Uterus (tissue), 2 donors: ENCODE data around the gene TKFC.

ENCODE experiments used
- POLR2A ChIP-seq, 2 donors: fragments of 450-650 bp; IDR thresholded peaks; one replicate each; pipeline ENCODE4 v1.6.1; 2016; ENCODE audit warnings: antibody characterized with exemption in 2 of 2, mild to moderate bottlenecking in 1 of 2, moderate library complexity in 1 of 2
- TF ChIP-seq, protein P1 (sequence below), 4 experiments: fragments of 200-600 bp in 2 of 4; fragments of 450-650 bp in 2 of 4; sonication (generic) in 2 of 4; IDR thresholded peaks; one replicate each; pipeline ENCODE4 v1.5.1; 2016 to 2019; ENCODE audit warnings: antibody characterized with exemption in 4 of 4, mild to moderate bottlenecking in 2 of 4, moderate library complexity in 1 of 4

DNA sequence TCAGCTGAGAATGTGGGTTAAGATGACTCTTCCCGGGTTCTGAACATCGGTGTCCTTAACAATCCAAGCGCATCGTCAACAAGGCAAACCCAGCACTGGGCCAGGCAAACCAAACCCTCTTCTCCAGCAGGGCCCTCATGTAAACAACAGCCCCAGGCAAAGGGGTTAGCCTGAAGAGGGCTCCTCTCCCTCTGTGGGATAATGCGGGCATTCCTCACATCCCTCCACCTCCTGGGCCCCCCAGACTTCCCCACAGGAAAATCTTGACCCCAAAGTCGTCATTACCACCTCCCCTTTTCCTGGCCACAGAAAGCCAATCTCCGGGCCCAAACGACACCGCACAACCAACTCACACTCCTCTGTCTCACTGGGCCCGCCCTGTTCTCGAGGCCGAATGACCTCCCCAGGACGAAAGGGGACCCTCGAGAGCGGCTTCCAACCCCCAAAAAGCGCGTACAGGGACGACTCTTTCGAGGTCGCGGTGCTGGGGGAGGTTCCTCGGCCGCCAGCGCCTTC lies 689 bp upstream of the TKFC start:
- TF ChIP-seq, protein P1, sequence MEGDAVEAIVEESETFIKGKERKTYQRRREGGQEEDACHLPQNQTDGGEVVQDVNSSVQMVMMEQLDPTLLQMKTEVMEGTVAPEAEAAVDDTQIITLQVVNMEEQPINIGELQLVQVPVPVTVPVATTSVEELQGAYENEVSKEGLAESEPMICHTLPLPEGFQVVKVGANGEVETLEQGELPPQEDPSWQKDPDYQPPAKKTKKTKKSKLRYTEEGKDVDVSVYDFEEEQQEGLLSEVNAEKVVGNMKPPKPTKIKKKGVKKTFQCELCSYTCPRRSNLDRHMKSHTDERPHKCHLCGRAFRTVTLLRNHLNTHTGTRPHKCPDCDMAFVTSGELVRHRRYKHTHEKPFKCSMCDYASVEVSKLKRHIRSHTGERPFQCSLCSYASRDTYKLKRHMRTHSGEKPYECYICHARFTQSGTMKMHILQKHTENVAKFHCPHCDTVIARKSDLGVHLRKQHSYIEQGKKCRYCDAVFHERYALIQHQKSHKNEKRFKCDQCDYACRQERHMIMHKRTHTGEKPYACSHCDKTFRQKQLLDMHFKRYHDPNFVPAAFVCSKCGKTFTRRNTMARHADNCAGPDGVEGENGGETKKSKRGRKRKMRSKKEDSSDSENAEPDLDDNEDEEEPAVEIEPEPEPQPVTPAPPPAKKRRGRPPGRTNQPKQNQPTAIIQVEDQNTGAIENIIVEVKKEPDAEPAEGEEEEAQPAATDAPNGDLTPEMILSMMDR (IDR thresholded peaks at IDR 0.05) = no peak
- no peak for TF ChIP-seq POLR2A (IDR thresholded peaks at IDR 0.05)
